ENCODE measurements around the gene CYSLTR2.

The CYSLTR2 gene

DNA sequence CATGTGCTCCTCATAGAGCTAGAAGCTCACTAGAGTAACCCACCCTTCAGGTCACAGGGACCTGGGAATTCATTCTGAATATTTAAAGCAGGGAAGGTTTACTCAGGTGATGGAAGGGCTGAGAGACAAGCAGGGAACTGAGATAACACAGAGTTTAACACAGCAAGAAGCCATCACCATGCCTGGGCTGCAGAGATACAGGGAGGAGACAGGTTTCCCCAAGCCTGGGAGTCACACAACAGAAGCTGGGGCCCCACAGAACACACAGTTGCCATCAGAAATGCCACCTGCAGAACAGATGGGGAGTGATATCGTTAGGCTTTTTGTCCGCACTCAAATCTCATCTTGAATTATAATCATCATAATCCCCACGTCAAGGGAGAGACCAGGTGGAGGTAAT, 7.9 kb upstream of the CYSLTR2 start:
- TF ChIP-seq EZH2phosphoT487 (conservative IDR thresholded peaks at IDR 0.05; ENCODE audit: low read length), result no peak
- no peak for TF ChIP-seq CTCF (IDR thresholded peaks at IDR 0.05; ENCODE audit: insufficient read depth, low read length, poor library complexity, severe bottlenecking)
- H3K9me3 ChIP-seq (ENCODE audit: insufficient read depth, low read length), result no peaks in the 10 kb centered on the region
- no peaks in the 10 kb centered on the region for H3K9me2 ChIP-seq (replicated peaks; ENCODE audit: insufficient read depth, low read length)
- no peaks in the 10 kb centered on the region for H3K36me3 ChIP-seq (ENCODE audit: low read length)
- no peak overlapping the region for H3K9ac ChIP-seq (ENCODE audit: low read length)
- no peak overlapping the region for H3K4me3 ChIP-seq (ENCODE audit: insufficient read depth, low read length, poor library complexity, severe bottlenecking)
- no peaks in the 10 kb centered on the region for H3K79me2 ChIP-seq (ENCODE audit: insufficient read depth, low read length)
- no peaks in the 10 kb centered on the region for H4K20me1 ChIP-seq (ENCODE audit: low read depth, low read length)
- no peak overlapping the region for H2AFZ ChIP-seq (ENCODE audit: low read depth, low read length, severe bottlenecking)
- H3K4me2 ChIP-seq (ENCODE audit: low read depth, low read length, poor library complexity, severe bottlenecking), result no peak overlapping the region
- no peaks in the 10 kb centered on the region for H3F3A ChIP-seq (ENCODE audit: insufficient read depth)
- H3K27me3 ChIP-seq (ENCODE audit: low read length), result no peaks in the 10 kb centered on the region
- H3K27ac ChIP-seq (ENCODE audit: low read depth, low read length), result no peak overlapping the region

GRCh38 chr13:48646791-48647190, 6.9 kb upstream of the CYSLTR2 start:
- Histone ChIP-seq H3K27ac (ENCODE audit: low read depth, low read length) (no peak overlapping the region), H3K36me3 (ENCODE audit: low read length) (no peaks in the 10 kb centered on the region), H3K27me3 (ENCODE audit: low read length) (no peaks in the 10 kb centered on the region), H3K9me3 (ENCODE audit: insufficient read depth, low read length) (no peaks in the 10 kb centered on the region), H3K4me3 (ENCODE audit: insufficient read depth, low read length, poor library complexity, severe bottlenecking) (no peak overlapping the region), H3K9ac (ENCODE audit: low read length) (no peak overlapping the region), H3F3A (ENCODE audit: insufficient read depth) (no peaks in the 10 kb centered on the region), H3K79me2 (ENCODE audit: insufficient read depth, low read length) (no peaks in the 10 kb centered on the region), H3K9me2 (replicated peaks; ENCODE audit: insufficient read depth, low read length) (no peaks in the 10 kb centered on the region), H2AFZ (ENCODE audit: low read depth, low read length, severe bottlenecking) (no peak overlapping the region), H3K4me2 (ENCODE audit: low read depth, low read length, poor library complexity, severe bottlenecking) (no peak overlapping the region), H4K20me1 (ENCODE audit: low read depth, low read length) (no peaks in the 10 kb centered on the region)
- TF ChIP-seq EZH2phosphoT487 (conservative IDR thresholded peaks at IDR 0.05; ENCODE audit: low read length), result no peak
- no peak for TF ChIP-seq CTCF (IDR thresholded peaks at IDR 0.05; ENCODE audit: insufficient read depth, low read length, poor library complexity, severe bottlenecking)

DNA sequence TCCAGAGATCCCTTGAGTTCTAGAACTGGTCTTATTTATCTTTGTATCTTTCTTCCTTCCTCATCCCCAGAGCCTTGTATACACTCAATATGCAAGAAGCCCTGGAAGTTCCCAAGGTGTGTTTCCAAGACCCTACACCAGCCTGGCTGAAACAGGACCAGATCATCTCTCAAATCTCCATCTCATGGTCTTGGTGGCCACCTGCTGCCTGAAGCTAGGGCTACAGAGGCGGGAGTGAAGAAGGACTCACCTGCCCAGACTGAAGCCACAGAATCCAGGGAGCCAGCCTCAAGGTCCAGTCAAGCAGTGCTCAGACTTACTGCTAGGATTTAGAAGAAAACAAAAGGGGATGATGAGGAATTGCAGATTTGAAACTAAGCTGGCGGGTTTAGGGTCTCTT, 6.1 kb upstream of the CYSLTR2 start:
- H3K9me2 ChIP-seq (replicated peaks; ENCODE audit: insufficient read depth, low read length), result no peaks in the 10 kb centered on the region

More for the DNA sequence above, 6.1 kb upstream of the CYSLTR2 start:
- no peak overlapping the region for H3K4me2 ChIP-seq (ENCODE audit: low read depth, low read length, poor library complexity, severe bottlenecking)
- H3K9ac ChIP-seq (ENCODE audit: low read length), result no peak overlapping the region
- H3K27me3 ChIP-seq (ENCODE audit: low read length), result no peaks in the 10 kb centered on the region
- H3K36me3 ChIP-seq (ENCODE audit: low read length), result no peaks in the 10 kb centered on the region
- H2AFZ ChIP-seq (ENCODE audit: low read depth, low read length, severe bottlenecking), result no peak overlapping the region
- no peak overlapping the region for H3K27ac ChIP-seq (ENCODE audit: low read depth, low read length)
- H3F3A ChIP-seq (ENCODE audit: insufficient read depth), result no peaks in the 10 kb centered on the region
- H4K20me1 ChIP-seq (ENCODE audit: low read depth, low read length), result no peaks in the 10 kb centered on the region
- TF ChIP-seq CTCF (IDR thresholded peaks at IDR 0.05; ENCODE audit: insufficient read depth, low read length, poor library complexity, severe bottlenecking) (peak; percentile 13), EZH2phosphoT487 (conservative IDR thresholded peaks at IDR 0.05; ENCODE audit: low read length) (no peak)
- no peaks in the 10 kb centered on the region for H3K9me3 ChIP-seq (ENCODE audit: insufficient read depth, low read length)
- H3K4me3 ChIP-seq (ENCODE audit: insufficient read depth, low read length, poor library complexity, severe bottlenecking), result no peak overlapping the region
- H3K79me2 ChIP-seq (ENCODE audit: insufficient read depth, low read length), result no peaks in the 10 kb centered on the region

Data from SU-DHL-6 (cell line).